K562 (cell line): ENCODE data around the gene PSG6.
"Not testable (repeated sequence)": the region's sequence is repeated elsewhere in the genome, so short reads cannot be mapped to it uniquely, and the experiment has no call there.

Experiments
- ATF3 ChIP-seq, 2 experiments: fragments of 450-650 bp in 1 of 2; sonication (generic) in 1 of 2; formaldehyde crosslinking in 1 of 2; IDR thresholded peaks in 1 of 2; conservative IDR thresholded peaks in 1 of 2; 2 replicates each; pipeline versions ENCODE4 v1.6.1 to v1.8.1; 2016 to 2023; ENCODE audit warnings: mild to moderate bottlenecking in 2 of 2, moderate library complexity in 2 of 2, inconsistent platforms in 1 of 2, missing genetic modification reagents in 1 of 2
- FOXK1 ChIP-seq: sonication (generic); formaldehyde crosslinking; IDR thresholded peaks from 2 replicates; pipeline ENCODE4 v1.8.0; 2022; ENCODE audit warnings: missing genetic modification reagents, mild to moderate bottlenecking, borderline replicate concordance
- SETDB1 ChIP-seq: IDR thresholded peaks from one replicate; pipeline ENCODE4 v1.6.1; 2012; ENCODE audit warnings: low read length, control low read depth, inconsistent platforms
- SMARCE1 ChIP-seq: fragments of 450-650 bp; IDR thresholded peaks from 2 replicates; pipeline ENCODE4 v1.7.1; 2016; ENCODE audit warnings: mild to moderate bottlenecking
- SOX6 ChIP-seq: fragments of 450-650 bp; IDR thresholded peaks from 2 replicates; pipeline ENCODE4 v1.6.1; 2014; ENCODE audit warnings: mild to moderate bottlenecking
- SPI1 ChIP-seq: IDR thresholded peaks from 2 replicates; pipeline ENCODE4 v1.6.1; 2011; ENCODE audit warnings: low read depth, low read length, control low read depth, borderline replicate concordance
- TBL1XR1 ChIP-seq, 2 experiments: IDR thresholded peaks; 2 replicates each; pipeline ENCODE4 v1.6.1; 2012; ENCODE audit warnings: improper control_type of control experiment in 2 of 2, low read length in 2 of 2, mild to moderate bottlenecking in 1 of 2
- YY1 ChIP-seq, 3 experiments: IDR thresholded peaks; 2 replicates each; pipeline ENCODE4 v1.6.1; 2011; ENCODE audit warnings: low read length in 2 of 3, mild to moderate bottlenecking in 2 of 3, moderate library complexity in 2 of 3, borderline replicate concordance in 1 of 3, control low read depth in 1 of 3, low read depth in 1 of 3; ENCODE audit not compliant: insufficient read depth in 3 of 3, insufficient replicate concordance in 2 of 3, control insufficient read depth in 1 of 3, insufficient read length in 1 of 3; ENCODE audit errors: extremely low read depth in 1 of 3
- ZNF217 ChIP-seq: sonication (generic); formaldehyde crosslinking; IDR thresholded peaks from 2 replicates; pipeline ENCODE4 v1.8.0; 2022; ENCODE audit warnings: mild to moderate bottlenecking, missing genetic modification reagents
- TF ChIP-seq, protein P1 (sequence below), 3 experiments: IDR thresholded peaks in 2 of 3; conservative IDR thresholded peaks in 1 of 3; 2 replicates each; pipeline ENCODE4 v1.5.1; 2011 to 2012; ENCODE audit warnings: low read length in 3 of 3, mild to moderate bottlenecking in 3 of 3, control low read depth in 2 of 3, improper control_type of control experiment in 1 of 3, inconsistent platforms in 1 of 3, low read depth in 1 of 3, mixed read lengths in 1 of 3, moderate library complexity in 1 of 3; ENCODE audit not compliant: insufficient read depth in 2 of 3

- TF ChIP-seq ATF3 (IDR thresholded peaks at IDR 0.05); ATF3 (CRISPR knock-in tag; conservative IDR thresholded peaks at IDR 0.05); SPI1; YY1 (IDR thresholded peaks at IDR 0.05; ENCODE audit: borderline replicate concordance in 1 of 3, control insufficient read depth in 1 of 3, extremely low read depth in 1 of 3, insufficient read depth in 3 of 3, insufficient read length in 1 of 3, insufficient replicate concordance in 2 of 3, low read depth in 1 of 3, low read length in 2 of 3); SETDB1; FOXK1 (CRISPR knock-in tag); SMARCE1; TBL1XR1 (IDR thresholded peaks at IDR 0.05; ENCODE audit: low read length in 2 of 2); SOX6; ZNF217 (CRISPR knock-in tag): not testable (repeated sequence)
- TF ChIP-seq, protein P1, sequence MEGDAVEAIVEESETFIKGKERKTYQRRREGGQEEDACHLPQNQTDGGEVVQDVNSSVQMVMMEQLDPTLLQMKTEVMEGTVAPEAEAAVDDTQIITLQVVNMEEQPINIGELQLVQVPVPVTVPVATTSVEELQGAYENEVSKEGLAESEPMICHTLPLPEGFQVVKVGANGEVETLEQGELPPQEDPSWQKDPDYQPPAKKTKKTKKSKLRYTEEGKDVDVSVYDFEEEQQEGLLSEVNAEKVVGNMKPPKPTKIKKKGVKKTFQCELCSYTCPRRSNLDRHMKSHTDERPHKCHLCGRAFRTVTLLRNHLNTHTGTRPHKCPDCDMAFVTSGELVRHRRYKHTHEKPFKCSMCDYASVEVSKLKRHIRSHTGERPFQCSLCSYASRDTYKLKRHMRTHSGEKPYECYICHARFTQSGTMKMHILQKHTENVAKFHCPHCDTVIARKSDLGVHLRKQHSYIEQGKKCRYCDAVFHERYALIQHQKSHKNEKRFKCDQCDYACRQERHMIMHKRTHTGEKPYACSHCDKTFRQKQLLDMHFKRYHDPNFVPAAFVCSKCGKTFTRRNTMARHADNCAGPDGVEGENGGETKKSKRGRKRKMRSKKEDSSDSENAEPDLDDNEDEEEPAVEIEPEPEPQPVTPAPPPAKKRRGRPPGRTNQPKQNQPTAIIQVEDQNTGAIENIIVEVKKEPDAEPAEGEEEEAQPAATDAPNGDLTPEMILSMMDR (IDR thresholded peaks at IDR 0.05 in 2 of 3, conservative IDR thresholded peaks at IDR 0.05 in 1 of 3; ENCODE audit: insufficient read depth in 2 of 3, low read depth in 1 of 3, low read length in 3 of 3): peak; percentile 61 to 69 (median 65)
Observed at GRCh38 chr19:42923106-42923505, 5.4 kb upstream of the PSG6 start.
